DLD1 (cell line): ENCODE measurements around the gene UNC5B.

ENCODE experiments used
- in situ Hi-C: cut with HindIII; loops from 2 replicates; pipeline ENCODE4 v1.10.0; 2017; ENCODE audit warnings: low sequenced_read_pairs

UNC5B gene

GRCh38 chr10:71314694-71315225 is 102.4 kb downstream of the UNC5B start:
- in situ Hi-C loops, result no loop called here

GRCh38 chr10:71316056-71316785 is 103.9 kb downstream of the UNC5B start:
- in situ Hi-C loops, result no loop called here

GRCh38 chr10:71316786-71317160 is 104.4 kb downstream of the UNC5B start:
- in situ Hi-C loops, result no loop called here

- in situ Hi-C loops, result no loop called here
Observed at GRCh38 chr10:71317739-71318138, 105.4 kb downstream of the UNC5B start.

GRCh38 chr10:71319042-71319799 is 106.9 kb downstream of the UNC5B start, which contains the start of gene SLC29A3:
TSS of gene SLC29A3 (plus strand) at chr10:71319259. CDS start at chr10:71319310, 51 bp downstream.
- in situ Hi-C loops, result no loop called here

- in situ Hi-C loops, result no loop called here
Observed at GRCh38 chr10:71319800-71320392, 107.5 kb downstream of the UNC5B start.

- in situ Hi-C loops, result no loop called here
Observed at GRCh38 chr10:71320592-71320991, 108.2 kb downstream of the UNC5B start.

- in situ Hi-C loops, result no loop called here
Observed at GRCh38 chr10:71321386-71321785, 109.0 kb downstream of the UNC5B start.

- in situ Hi-C loops, result no loop called here
Observed at GRCh38 chr10:71323407-71323806, 111.0 kb downstream of the UNC5B start.

- in situ Hi-C loops, result no loop called here
Observed at GRCh38 chr10:71324743-71325142, 112.4 kb downstream of the UNC5B start.

GRCh38 chr10:71325267-71325666 is 112.9 kb downstream of the UNC5B start:
- in situ Hi-C loops, result no loop called here

GRCh38 chr10:71326464-71326881 is 114.1 kb downstream of the UNC5B start:
- in situ Hi-C loops, result no loop called here

- in situ Hi-C loops, result no loop called here
Observed at GRCh38 chr10:71330789-71331404, 118.5 kb downstream of the UNC5B start.

- in situ Hi-C loops, result no loop called here
Observed at GRCh38 chr10:71331736-71332135, 119.4 kb downstream of the UNC5B start.

- in situ Hi-C loops, result no loop called here
Observed at GRCh38 chr10:71332466-71332865, 120.1 kb downstream of the UNC5B start.

- in situ Hi-C loops, result no loop called here
Observed at GRCh38 chr10:71333129-71333887, 120.9 kb downstream of the UNC5B start.

GRCh38 chr10:71334221-71334791 is 121.9 kb downstream of the UNC5B start:
- in situ Hi-C loops, result no loop called here

GRCh38 chr10:71335173-71335708 is 122.9 kb downstream of the UNC5B start:
- in situ Hi-C loops, result no loop called here

- in situ Hi-C loops, result no loop called here
Observed at GRCh38 chr10:71336632-71337031, 124.3 kb downstream of the UNC5B start.

- in situ Hi-C loops, result no loop called here
Observed at GRCh38 chr10:71337219-71337701, 124.9 kb downstream of the UNC5B start.
